ENCODE measurements around the gene ALX4. TPM values are rescaled to one million over a fixed set of nuclear protein-coding genes. Genes with fewer than 3 reads are reported as not detected.

ALX4 gene
- polyA plus RNA-seq, 3 donors: not detected

GRCh38 chr11:44319552-44320288 is 9.8 kb upstream of the ALX4 start:
- no peaks in the 10 kb centered on the region for H4K20me1 ChIP-seq (ENCODE audit: insufficient read depth, low read length)
- H3K9me3 ChIP-seq (replicated peaks in 1 of 2; ENCODE audit: control insufficient read depth in 1 of 2, insufficient read depth in 1 of 2, low read length in 2 of 2): peaks cover 0 to 29% of the 10 kb centered on the region in 2 donors
- H2AFZ ChIP-seq (ENCODE audit: insufficient read depth, low read depth, low read length, poor library complexity, severe bottlenecking): no peak overlapping the region
- WGBS (ENCODE audit: insufficient coverage): under 1% methylated on average over 50 of the region's 53 CpGs
- Mint-ChIP-seq H3K36me3 (peaks cover 0 to 3% of the 10 kb centered on the region in 2 donors), H3K27me3 (ENCODE audit: low read depth in 3 of 3) (peaks cover 97 to 99% (median 98%) of the 10 kb centered on the region in 3 donors), H3K27ac (no peak overlapping the region), H3K4me1 (peaks cover 13% of the 10 kb centered on the region), H3K4me3 (peak overlapping the region in 1 of 2 donors; percentile 81), H3K9me3 (peaks cover 0 to 17% (median 6%) of the 10 kb centered on the region in 7 donors)
- no peak overlapping the region for H3K9ac ChIP-seq (ENCODE audit: insufficient read depth, low read length, poor library complexity, severe bottlenecking)
- peaks cover 6 to 13% of the 10 kb centered on the region in 2 donors for H3K4me1 ChIP-seq (ENCODE audit: control insufficient read depth in 1 of 2, insufficient read depth in 2 of 2, low read length in 2 of 2)
- no peaks in the 10 kb centered on the region for H3K79me2 ChIP-seq (ENCODE audit: insufficient read depth, low read length)
- no peak for TF ChIP-seq CTCF (IDR thresholded peaks at IDR 0.05)
- intact Hi-C loops (cut with micrococcal nuclease): no loop called here
- no peak overlapping the region for H3K27ac ChIP-seq (ENCODE audit: low read depth in 1 of 2, low read length in 2 of 2)
- peaks cover 79 to 99% of the 10 kb centered on the region in 2 donors for H3K27me3 ChIP-seq (ENCODE audit: control insufficient read depth in 2 of 2, insufficient read depth in 2 of 2, low read length in 2 of 2)
- no peaks in the 10 kb centered on the region for H3K36me3 ChIP-seq (replicated peaks in 1 of 2; ENCODE audit: control insufficient read depth in 1 of 2, insufficient read depth in 2 of 2, low read length in 2 of 2)
- H3K4me3 ChIP-seq (replicated peaks in 1 of 3; ENCODE audit: low read depth in 2 of 3, low read length in 3 of 3): no peak overlapping the region
- DNase-seq: no peak
- no peak overlapping the region for H3K4me2 ChIP-seq (replicated peaks; ENCODE audit: extremely low read depth, low read length, poor library complexity, severe bottlenecking)

- H3K4me3 Mint-ChIP-seq: peak overlapping the region in 1 of 2 donors; percentile 73
- H3K4me2 ChIP-seq (replicated peaks; ENCODE audit: extremely low read depth, low read length, poor library complexity, severe bottlenecking): no peak overlapping the region
Observed at GRCh38 chr11:44319170-44319551, 9.2 kb upstream of the ALX4 start.

More at GRCh38 chr11:44319170-44319551, 9.2 kb upstream of the ALX4 start:
- Mint-ChIP-seq H3K27ac (no peak overlapping the region), H3K27me3 (ENCODE audit: low read depth in 3 of 3) (peaks cover 98 to 100% (median 99%) of the 10 kb centered on the region in 3 donors), H3K36me3 (peaks cover 0 to 3% of the 10 kb centered on the region in 2 donors), H3K4me1 (peaks cover 13% of the 10 kb centered on the region), H3K9me3 (peaks cover 0 to 20% (median 10%) of the 10 kb centered on the region in 7 donors)
- Histone ChIP-seq H3K27ac (ENCODE audit: low read depth in 1 of 2, low read length in 2 of 2) (no peak overlapping the region), H3K36me3 (replicated peaks in 1 of 2; ENCODE audit: control insufficient read depth in 1 of 2, insufficient read depth in 2 of 2, low read length in 2 of 2) (no peaks in the 10 kb centered on the region), H3K9ac (ENCODE audit: insufficient read depth, low read length, poor library complexity, severe bottlenecking) (no peak overlapping the region), H3K4me3 (replicated peaks in 1 of 3; ENCODE audit: low read depth in 2 of 3, low read length in 3 of 3) (no peak overlapping the region), H3K9me3 (replicated peaks in 1 of 2; ENCODE audit: control insufficient read depth in 1 of 2, insufficient read depth in 1 of 2, low read length in 2 of 2) (peaks cover 2 to 31% of the 10 kb centered on the region in 2 donors), H3K4me1 (ENCODE audit: control insufficient read depth in 1 of 2, insufficient read depth in 2 of 2, low read length in 2 of 2) (peaks cover 6 to 13% of the 10 kb centered on the region in 2 donors), H3K27me3 (ENCODE audit: control insufficient read depth in 2 of 2, insufficient read depth in 2 of 2, low read length in 2 of 2) (peaks cover 80 to 99% of the 10 kb centered on the region in 2 donors), H3K79me2 (ENCODE audit: insufficient read depth, low read length) (no peaks in the 10 kb centered on the region), H4K20me1 (ENCODE audit: insufficient read depth, low read length) (no peaks in the 10 kb centered on the region), H2AFZ (ENCODE audit: insufficient read depth, low read depth, low read length, poor library complexity, severe bottlenecking) (no peak overlapping the region)
- no peak for TF ChIP-seq CTCF (IDR thresholded peaks at IDR 0.05)
- no peak for DNase-seq
- 2% methylated on average over 12 of the region's 15 CpGs for WGBS (ENCODE audit: insufficient coverage)
- intact Hi-C loops (cut with micrococcal nuclease): no loop called here

Measured in CD14-positive monocyte (primary cell).